Measurements from ENCODE around the gene CEP135.

Gene CEP135

DNA sequence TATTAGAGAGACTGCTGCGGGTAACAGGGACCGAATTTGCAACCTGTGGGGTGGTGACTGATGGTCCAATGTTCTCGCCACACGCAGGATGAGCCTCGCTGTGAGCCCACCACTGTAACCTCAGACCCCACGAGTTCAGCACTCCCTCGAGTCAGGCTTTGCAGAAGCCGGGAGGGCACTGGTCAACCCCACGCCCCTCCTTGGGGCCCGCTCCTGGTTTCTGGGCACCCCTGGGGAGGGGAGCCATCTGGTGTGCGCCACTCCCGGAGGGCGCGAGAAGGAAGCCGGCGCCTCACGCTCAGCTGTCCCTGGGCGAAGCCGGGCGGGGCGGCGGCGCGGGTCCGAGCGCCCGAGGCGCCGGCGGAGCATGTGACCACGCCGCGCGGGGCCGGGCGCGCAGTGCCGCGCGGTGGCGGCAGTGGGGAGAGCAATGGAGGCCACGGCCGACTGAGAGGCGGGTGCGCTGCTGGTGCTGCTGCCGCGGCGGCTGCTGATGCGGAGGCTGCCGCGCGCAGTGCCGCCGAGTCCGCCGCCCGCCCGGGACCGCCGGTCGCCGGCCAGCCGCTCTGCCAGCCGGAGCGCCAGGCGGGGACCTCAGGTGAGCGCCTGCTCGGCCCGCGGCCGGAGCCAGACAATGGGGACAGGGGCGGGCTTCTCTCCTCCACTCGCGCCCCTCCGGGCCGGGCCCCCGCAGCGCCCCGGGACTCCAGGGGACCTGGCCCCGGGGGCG, 100.1 kb downstream of the CEP135 start:
- no peaks in the 10 kb centered on the region for H3K27me3 ChIP-seq (ENCODE audit: control insufficient read depth, insufficient read depth, low read length)
- no peak overlapping the region for H3K9ac ChIP-seq (ENCODE audit: low read length)
- no peaks in the 10 kb centered on the region for H3K4me1 ChIP-seq (ENCODE audit: control insufficient read depth, insufficient read depth, low read length)

DNA sequence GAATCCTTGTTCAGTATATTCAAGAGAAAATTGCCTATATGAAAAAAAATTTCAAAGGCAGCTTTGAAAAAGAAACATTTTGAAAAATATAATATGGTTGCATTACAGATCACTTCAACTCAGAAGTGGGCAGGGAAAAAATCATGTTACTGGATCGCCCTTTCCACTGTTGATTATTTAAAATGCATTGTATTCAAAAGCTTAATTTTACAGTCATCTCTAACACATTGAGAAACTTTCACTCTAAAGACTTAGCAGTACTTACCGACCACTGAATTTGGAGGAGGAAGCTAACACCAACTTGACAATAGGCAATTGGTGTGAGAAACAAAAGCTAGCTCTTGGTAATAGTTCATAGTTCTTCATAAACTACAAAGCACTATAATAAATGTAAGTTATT, 101.9 kb downstream of the CEP135 start:
- no peak overlapping the region for H3K9ac ChIP-seq (ENCODE audit: low read length)
- H3K27me3 ChIP-seq (ENCODE audit: control insufficient read depth, insufficient read depth, low read length), result no peaks in the 10 kb centered on the region
- no peaks in the 10 kb centered on the region for H3K4me1 ChIP-seq (ENCODE audit: control insufficient read depth, insufficient read depth, low read length)
- H3K36me3 ChIP-seq (ENCODE audit: control insufficient read depth, insufficient read depth, low read length), result no peaks in the 10 kb centered on the region
- H3K4me3 ChIP-seq (ENCODE audit: low read length), result no peak overlapping the region
- H3K27ac ChIP-seq (ENCODE audit: low read depth, low read length), result no peak overlapping the region

More for the DNA sequence above, 100.1 kb downstream of the CEP135 start:
- Histone ChIP-seq H3K4me3 (ENCODE audit: low read length) (peak overlapping the region; percentile 74), H3K36me3 (ENCODE audit: control insufficient read depth, insufficient read depth, low read length) (no peaks in the 10 kb centered on the region), H3K27ac (ENCODE audit: low read depth, low read length) (no peak overlapping the region)

DNA sequence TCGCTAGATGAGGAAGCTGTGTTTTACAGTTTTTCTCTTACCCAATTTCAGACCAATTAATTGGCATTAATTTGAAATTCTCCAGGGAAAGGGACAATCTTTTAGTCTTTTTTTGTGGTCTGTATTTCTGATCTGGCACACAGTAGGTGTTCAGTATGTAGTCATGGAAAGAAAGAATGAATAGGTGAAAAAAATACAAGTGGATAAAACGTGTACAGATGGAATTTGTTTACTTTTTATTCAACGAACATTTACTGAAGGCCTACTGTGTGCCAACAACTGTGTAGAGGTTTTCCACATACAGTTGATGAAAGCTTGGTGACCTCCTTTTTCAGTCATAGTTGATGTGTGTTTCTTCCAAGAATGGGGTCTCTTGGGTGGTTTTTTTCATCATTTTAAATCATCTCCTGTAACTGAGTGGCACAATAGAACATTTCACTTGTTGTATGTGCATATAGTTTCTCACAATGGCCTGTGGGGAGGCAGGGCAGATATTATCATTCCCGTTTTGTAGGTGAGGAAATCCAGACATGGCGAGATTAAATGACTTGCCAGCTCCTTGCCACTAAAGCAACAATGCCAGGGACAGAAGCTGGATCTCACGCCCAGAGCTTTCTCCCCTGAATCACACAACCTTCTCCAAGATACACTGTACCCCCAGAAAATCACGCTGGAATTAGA, 102.4 kb downstream of the CEP135 start:
- H3K36me3 ChIP-seq (ENCODE audit: control insufficient read depth, insufficient read depth, low read length), result no peaks in the 10 kb centered on the region
- H3K4me3 ChIP-seq (ENCODE audit: low read length), result no peak overlapping the region
- H3K27ac ChIP-seq (ENCODE audit: low read depth, low read length), result no peak overlapping the region
- H3K9ac ChIP-seq (ENCODE audit: low read length), result no peak overlapping the region
- H3K4me1 ChIP-seq (ENCODE audit: control insufficient read depth, insufficient read depth, low read length), result no peaks in the 10 kb centered on the region
- H3K27me3 ChIP-seq (ENCODE audit: control insufficient read depth, insufficient read depth, low read length), result no peaks in the 10 kb centered on the region

DNA sequence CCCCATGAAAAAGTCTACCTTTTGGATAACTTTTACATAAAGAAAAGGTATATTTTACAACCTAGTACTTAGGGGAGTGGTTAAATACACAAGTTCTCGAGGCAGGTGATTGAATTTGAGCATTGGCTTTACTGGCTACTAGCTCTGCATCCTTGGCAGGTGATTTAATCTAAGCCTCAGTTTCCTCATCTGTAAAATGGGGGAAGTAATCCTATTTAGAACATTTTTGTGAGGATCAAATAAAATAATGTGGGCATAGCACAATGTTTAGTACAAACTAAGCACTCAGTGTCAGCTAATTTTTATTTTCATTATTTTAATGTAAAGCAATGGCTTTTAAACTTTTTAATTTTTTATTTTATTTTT, 102.9 kb downstream of the CEP135 start:
- H3K27ac ChIP-seq (ENCODE audit: low read depth, low read length), result no peak overlapping the region
- H3K4me3 ChIP-seq (ENCODE audit: low read length), result no peak overlapping the region
- no peaks in the 10 kb centered on the region for H3K4me1 ChIP-seq (ENCODE audit: control insufficient read depth, insufficient read depth, low read length)
- no peak overlapping the region for H3K9ac ChIP-seq (ENCODE audit: low read length)
- H3K36me3 ChIP-seq (ENCODE audit: control insufficient read depth, insufficient read depth, low read length), result no peaks in the 10 kb centered on the region
- no peaks in the 10 kb centered on the region for H3K27me3 ChIP-seq (ENCODE audit: control insufficient read depth, insufficient read depth, low read length)

DNA sequence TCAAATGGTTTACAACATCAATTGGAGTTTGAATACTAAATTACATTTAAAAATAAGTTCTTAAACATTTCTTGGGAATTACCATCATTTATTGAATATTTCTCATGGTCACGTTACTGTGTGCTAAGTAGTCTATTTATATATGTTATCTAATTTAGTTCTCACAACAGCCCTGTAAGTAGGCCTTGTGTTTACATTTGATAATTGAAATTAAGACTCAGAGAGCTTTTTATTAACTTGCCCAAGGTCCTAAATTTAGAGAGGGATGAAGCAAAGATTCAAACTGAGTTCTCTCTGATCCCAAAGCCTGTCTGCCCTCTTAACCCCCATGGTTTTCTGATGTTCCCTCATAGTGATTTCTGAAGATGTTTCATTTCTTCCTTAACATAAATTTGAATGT, 103.7 kb downstream of the CEP135 start:
- Histone ChIP-seq H3K4me3 (ENCODE audit: low read length) (no peak overlapping the region), H3K36me3 (ENCODE audit: control insufficient read depth, insufficient read depth, low read length) (no peaks in the 10 kb centered on the region), H3K27me3 (ENCODE audit: control insufficient read depth, insufficient read depth, low read length) (no peaks in the 10 kb centered on the region), H3K4me1 (ENCODE audit: control insufficient read depth, insufficient read depth, low read length) (no peaks in the 10 kb centered on the region), H3K9ac (ENCODE audit: low read length) (no peak overlapping the region), H3K27ac (ENCODE audit: low read depth, low read length) (no peak overlapping the region)

DNA sequence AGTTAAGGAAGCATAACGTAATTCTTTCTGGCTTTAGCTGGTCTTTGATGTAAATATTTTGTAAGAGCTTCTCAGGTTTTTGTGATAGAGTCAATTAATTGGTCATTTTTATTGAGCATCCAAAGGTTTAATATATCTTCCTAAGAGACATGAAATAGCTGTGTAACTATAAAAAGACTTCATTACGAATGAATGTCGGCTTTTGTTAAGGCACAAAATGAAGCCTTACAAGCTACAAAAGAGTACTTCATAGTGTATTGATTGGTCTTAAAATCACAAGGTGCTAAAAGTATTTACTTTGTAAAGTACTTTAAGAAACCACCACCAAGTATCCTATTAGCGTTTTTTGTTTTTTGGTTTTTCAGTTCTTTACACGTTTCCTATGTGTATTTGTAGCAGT, 104.2 kb downstream of the CEP135 start:
- no peaks in the 10 kb centered on the region for H3K36me3 ChIP-seq (ENCODE audit: control insufficient read depth, insufficient read depth, low read length)
- H3K27ac ChIP-seq (ENCODE audit: low read depth, low read length), result no peak overlapping the region
- no peaks in the 10 kb centered on the region for H3K4me1 ChIP-seq (ENCODE audit: control insufficient read depth, insufficient read depth, low read length)
- H3K27me3 ChIP-seq (ENCODE audit: control insufficient read depth, insufficient read depth, low read length), result no peaks in the 10 kb centered on the region
- H3K9ac ChIP-seq (ENCODE audit: low read length), result no peak overlapping the region
- H3K4me3 ChIP-seq (ENCODE audit: low read length), result no peak overlapping the region

DNA sequence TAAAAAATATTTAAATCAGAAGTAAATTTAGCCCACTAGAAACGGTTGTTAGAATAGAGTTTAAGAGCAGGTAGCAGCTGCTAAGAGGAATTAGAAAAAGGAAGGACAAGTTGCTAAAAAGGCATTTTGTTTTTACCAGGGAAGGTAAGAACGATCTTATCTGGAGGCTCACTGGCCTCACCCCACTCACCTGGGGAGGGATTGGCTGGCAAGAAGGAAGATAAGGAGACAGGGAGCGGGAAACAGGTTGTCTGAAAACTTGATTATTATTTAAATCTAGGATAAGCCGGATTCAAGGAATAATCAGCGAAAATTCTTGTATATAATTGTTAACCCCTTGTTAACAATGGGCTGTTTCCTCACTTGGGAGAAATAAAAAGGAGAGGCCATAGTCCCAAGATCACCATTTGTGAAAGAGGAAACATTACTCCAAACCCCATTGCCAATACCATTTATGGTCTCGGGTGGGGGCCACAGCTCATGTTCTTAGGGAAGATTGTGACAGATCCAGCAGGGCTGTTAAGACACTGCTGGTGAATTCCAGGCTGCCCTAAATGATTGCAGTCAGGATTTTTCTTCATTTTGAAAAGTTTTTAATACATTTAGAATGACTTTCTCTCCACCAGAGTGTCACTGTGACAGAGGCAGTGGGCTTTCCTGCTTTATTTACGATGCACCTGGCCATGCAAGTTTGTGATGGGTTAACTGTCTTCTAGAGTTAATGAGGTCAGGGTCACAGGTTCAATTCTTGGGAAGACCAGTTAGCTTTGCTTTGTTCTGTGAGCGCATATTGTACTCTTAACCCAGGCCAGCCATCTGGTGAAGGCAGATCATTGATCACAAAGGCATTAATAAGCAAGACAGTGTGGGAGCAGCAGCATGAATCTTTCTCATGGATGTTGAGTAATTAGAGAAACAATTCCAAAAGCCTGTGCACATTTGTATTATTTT, 106.6 kb downstream of the CEP135 start:
- H3K27me3 ChIP-seq (ENCODE audit: control insufficient read depth, insufficient read depth, low read length), result no peaks in the 10 kb centered on the region
- H3K4me1 ChIP-seq (ENCODE audit: control insufficient read depth, insufficient read depth, low read length), result no peaks in the 10 kb centered on the region

DNA sequence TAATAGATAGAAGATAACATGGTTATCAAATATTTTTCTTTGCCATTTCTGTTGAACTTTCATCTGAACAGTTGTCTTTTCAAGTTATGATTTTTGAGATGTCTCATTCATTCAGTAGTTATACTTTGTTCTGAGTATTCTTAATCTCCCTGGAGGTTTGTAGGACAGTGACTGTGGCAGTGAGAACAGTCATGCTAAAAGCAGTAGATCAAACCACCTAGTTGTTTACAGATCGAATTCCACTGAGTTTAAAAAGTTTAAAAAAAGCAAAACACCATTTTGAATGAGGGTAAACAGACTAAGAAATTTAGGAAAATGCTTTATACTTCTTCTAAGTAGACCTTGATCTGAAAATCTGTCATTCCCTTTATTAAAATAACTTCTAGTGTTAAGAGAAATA, 107.2 kb downstream of the CEP135 start:
- no peaks in the 10 kb centered on the region for H3K27me3 ChIP-seq (ENCODE audit: control insufficient read depth, insufficient read depth, low read length)

More for the DNA sequence above, 106.6 kb downstream of the CEP135 start:
- no peaks in the 10 kb centered on the region for H3K36me3 ChIP-seq (ENCODE audit: control insufficient read depth, insufficient read depth, low read length)
- H3K9ac ChIP-seq (ENCODE audit: low read length), result no peak overlapping the region
- H3K27ac ChIP-seq (ENCODE audit: low read depth, low read length), result no peak overlapping the region
- H3K4me3 ChIP-seq (ENCODE audit: low read length), result no peak overlapping the region

DNA sequence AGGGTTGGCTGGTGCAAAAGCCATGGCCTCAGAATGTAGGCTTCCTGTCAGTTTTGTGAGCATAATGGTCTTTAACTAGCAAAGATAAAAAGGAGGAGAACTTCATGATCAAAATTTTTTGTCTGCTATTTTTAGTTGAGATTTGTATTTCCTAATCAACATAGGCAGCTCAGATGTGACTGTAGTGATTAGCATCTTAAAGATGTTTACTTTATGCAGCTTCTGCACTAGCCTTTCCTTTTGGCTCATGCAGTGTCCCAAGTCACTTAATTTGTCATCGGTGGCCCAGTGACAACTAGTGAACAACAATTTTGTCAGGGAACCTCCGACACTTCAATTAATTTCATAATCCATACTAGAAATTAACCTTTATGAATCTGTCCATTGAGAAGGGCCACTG, 109.8 kb downstream of the CEP135 start:
- Histone ChIP-seq H3K27ac (ENCODE audit: low read depth, low read length) (no peak overlapping the region), H3K9ac (ENCODE audit: low read length) (no peak overlapping the region), H3K4me3 (ENCODE audit: low read length) (no peak overlapping the region), H3K4me1 (ENCODE audit: control insufficient read depth, insufficient read depth, low read length) (no peaks in the 10 kb centered on the region), H3K36me3 (ENCODE audit: control insufficient read depth, insufficient read depth, low read length) (no peaks in the 10 kb centered on the region), H3K27me3 (ENCODE audit: control insufficient read depth, insufficient read depth, low read length) (no peaks in the 10 kb centered on the region)

More for the DNA sequence above, 107.2 kb downstream of the CEP135 start:
- no peak overlapping the region for H3K9ac ChIP-seq (ENCODE audit: low read length)
- no peaks in the 10 kb centered on the region for H3K36me3 ChIP-seq (ENCODE audit: control insufficient read depth, insufficient read depth, low read length)
- no peak overlapping the region for H3K4me3 ChIP-seq (ENCODE audit: low read length)
- H3K27ac ChIP-seq (ENCODE audit: low read depth, low read length), result no peak overlapping the region
- H3K4me1 ChIP-seq (ENCODE audit: control insufficient read depth, insufficient read depth, low read length), result no peaks in the 10 kb centered on the region

DNA sequence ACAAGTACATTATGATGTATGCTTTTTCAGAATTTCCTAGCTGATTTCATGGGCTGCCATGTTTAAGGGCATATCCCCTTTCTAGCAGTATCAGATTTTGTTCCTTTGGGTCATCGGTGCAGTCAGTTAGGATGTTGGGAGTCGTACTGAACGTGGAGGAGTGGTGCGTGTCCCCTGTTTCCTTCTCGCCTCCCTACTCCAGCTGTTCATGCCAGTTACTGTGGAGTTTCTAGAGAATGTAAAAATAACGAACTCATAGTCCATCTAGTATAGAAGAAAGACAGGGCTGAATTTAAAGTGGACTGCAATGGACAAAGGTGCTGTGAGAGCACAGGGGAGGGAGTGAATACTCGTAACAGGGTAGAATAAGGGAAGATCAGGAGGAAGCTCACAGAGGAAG, 111.3 kb downstream of the CEP135 start:
- Histone ChIP-seq H3K27me3 (ENCODE audit: control insufficient read depth, insufficient read depth, low read length) (no peaks in the 10 kb centered on the region), H3K4me3 (ENCODE audit: low read length) (no peak overlapping the region), H3K4me1 (ENCODE audit: control insufficient read depth, insufficient read depth, low read length) (no peaks in the 10 kb centered on the region), H3K9ac (ENCODE audit: low read length) (no peak overlapping the region), H3K27ac (ENCODE audit: low read depth, low read length) (no peak overlapping the region), H3K36me3 (ENCODE audit: control insufficient read depth, insufficient read depth, low read length) (no peaks in the 10 kb centered on the region)

DNA sequence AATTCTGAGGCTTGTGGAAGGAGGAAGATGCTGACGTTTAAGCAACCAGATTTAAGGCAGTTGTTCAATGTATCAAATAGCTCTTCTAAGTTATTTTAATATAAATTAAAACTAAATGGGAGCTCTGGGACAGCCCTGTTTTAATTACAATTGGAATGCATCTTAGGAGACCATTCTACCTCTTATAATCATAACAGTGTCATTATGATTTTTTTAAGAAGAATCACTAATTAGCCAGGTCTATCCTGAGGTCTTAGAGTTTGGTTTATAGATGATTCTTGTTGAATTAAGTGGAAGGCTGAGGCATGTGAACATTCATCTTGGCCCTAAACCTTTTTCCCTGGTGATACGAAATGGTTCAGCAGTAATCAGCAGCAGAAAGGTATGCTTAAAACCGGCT, 113.4 kb downstream of the CEP135 start:
- Histone ChIP-seq H3K36me3 (ENCODE audit: control insufficient read depth, insufficient read depth, low read length) (no peaks in the 10 kb centered on the region), H3K27ac (ENCODE audit: low read depth, low read length) (no peak overlapping the region), H3K9ac (ENCODE audit: low read length) (no peak overlapping the region)

DNA sequence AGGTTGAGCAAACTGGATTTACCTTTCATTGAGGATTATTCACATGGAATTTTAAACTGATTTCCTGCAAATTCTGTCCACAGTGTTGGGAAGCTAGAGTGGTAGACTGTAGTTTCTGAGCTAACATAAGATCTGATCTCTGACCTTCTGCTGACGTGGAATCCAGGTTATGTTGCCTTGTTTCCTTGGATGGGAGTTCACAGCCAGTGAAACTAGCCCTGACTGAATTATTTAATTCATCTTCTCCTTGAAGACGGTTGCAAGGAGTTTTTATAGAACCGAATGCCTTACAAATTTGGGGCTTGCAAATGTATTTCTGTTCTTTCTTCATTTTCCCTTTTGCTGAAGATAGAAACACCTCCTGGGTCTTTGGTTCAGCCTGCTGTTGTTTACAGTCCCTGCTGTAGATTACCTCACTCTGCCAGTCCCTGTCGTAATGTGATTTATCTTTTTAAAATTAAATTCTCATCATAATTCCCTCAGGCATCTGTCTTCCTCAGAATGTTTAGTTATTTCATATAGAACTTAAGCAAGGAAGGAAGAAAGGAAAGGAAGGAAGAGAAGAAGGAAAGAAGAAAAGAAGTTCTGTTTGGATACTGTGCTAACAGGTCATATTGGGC, 113.9 kb downstream of the CEP135 start:
- no peaks in the 10 kb centered on the region for H3K4me1 ChIP-seq (ENCODE audit: control insufficient read depth, insufficient read depth, low read length)

More for the DNA sequence above, 113.4 kb downstream of the CEP135 start:
- Histone ChIP-seq H3K4me3 (ENCODE audit: low read length) (no peak overlapping the region), H3K27me3 (ENCODE audit: control insufficient read depth, insufficient read depth, low read length) (no peaks in the 10 kb centered on the region), H3K4me1 (ENCODE audit: control insufficient read depth, insufficient read depth, low read length) (no peaks in the 10 kb centered on the region)

More for the DNA sequence above, 113.9 kb downstream of the CEP135 start:
- Histone ChIP-seq H3K36me3 (ENCODE audit: control insufficient read depth, insufficient read depth, low read length) (no peaks in the 10 kb centered on the region), H3K9ac (ENCODE audit: low read length) (no peak overlapping the region), H3K27ac (ENCODE audit: low read depth, low read length) (no peak overlapping the region), H3K27me3 (ENCODE audit: control insufficient read depth, insufficient read depth, low read length) (no peaks in the 10 kb centered on the region), H3K4me3 (ENCODE audit: low read length) (no peak overlapping the region)
